Measurements from ENCODE around the gene DIS3L2.

DNA sequence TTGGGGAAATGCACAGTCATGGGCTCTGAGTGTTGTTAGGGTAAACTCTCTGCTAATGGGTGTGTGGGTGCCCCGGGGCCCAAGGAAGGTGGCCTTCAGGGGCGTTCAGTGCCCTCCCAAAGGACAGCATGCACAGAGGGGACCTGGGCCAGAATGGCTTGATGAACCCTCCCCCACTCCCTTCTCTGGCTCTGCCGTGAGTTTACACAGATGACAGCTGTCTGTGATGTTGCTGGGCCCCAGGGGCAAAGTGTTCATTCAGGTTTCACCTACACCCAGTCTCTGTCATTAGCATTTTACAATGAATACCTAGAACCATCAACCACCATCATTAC, 38.5 kb upstream of the DIS3L2 start:
- TF ChIP-seq, protein P1, sequence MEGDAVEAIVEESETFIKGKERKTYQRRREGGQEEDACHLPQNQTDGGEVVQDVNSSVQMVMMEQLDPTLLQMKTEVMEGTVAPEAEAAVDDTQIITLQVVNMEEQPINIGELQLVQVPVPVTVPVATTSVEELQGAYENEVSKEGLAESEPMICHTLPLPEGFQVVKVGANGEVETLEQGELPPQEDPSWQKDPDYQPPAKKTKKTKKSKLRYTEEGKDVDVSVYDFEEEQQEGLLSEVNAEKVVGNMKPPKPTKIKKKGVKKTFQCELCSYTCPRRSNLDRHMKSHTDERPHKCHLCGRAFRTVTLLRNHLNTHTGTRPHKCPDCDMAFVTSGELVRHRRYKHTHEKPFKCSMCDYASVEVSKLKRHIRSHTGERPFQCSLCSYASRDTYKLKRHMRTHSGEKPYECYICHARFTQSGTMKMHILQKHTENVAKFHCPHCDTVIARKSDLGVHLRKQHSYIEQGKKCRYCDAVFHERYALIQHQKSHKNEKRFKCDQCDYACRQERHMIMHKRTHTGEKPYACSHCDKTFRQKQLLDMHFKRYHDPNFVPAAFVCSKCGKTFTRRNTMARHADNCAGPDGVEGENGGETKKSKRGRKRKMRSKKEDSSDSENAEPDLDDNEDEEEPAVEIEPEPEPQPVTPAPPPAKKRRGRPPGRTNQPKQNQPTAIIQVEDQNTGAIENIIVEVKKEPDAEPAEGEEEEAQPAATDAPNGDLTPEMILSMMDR (IDR thresholded peaks at IDR 0.05) = no peak
- no peak for TF ChIP-seq POLR2A (IDR thresholded peaks at IDR 0.05)
